Measurements from ENCODE around the gene LY6G5C. TPM values are rescaled to one million over a fixed set of nuclear protein-coding genes. Genes with fewer than 3 reads are reported as not detected.
A peak's percentile ranks its signal among the peaks of the same experiment; 100 is the strongest.

Gene LY6G5C
- total and polyA plus RNA-seq, 2 experiments from 2014 or later: 1.7 to 5.1 TPM

GRCh38 chr6:31661262-31662123, 19.4 kb downstream of the LY6G5C start:
- Histone ChIP-seq H3K9ac (peak overlapping the region; percentile 88), H3K4me1 (ENCODE audit: insufficient read depth) (peaks cover 24% of the 10 kb centered on the region)
- TF ChIP-seq EZH2phosphoT487 (IDR thresholded peaks at IDR 0.05; ENCODE audit: insufficient read depth, low read depth) (no peak), EZH2 (IDR thresholded peaks at IDR 0.05; ENCODE audit: insufficient read depth, poor library complexity, severe bottlenecking) (no peak)

GRCh38 chr6:31660381-31661261, 20.2 kb downstream of the LY6G5C start, which contains the start of gene C6orf47:
C6orf47 (minus strand) TSS chr6:31660778; CDS start chr6:31659947, 831 bp downstream.
- TF ChIP-seq EZH2 (IDR thresholded peaks at IDR 0.05; ENCODE audit: insufficient read depth, poor library complexity, severe bottlenecking) (no peak), EZH2phosphoT487 (IDR thresholded peaks at IDR 0.05; ENCODE audit: insufficient read depth, low read depth) (no peak)
- H3K27me3 ChIP-seq (replicated peaks; ENCODE audit: insufficient read depth): no peaks in the 10 kb centered on the region
- peaks cover 31% of the 10 kb centered on the region for H3F3A ChIP-seq (ENCODE audit: insufficient read depth)
- WGBS, 2 experiments (ENCODE audit: low coverage in 1 of 2, low lambda C conversion rate in 2 of 2, missing lambda C conversion rate in 2 of 2): 1 to 2% methylated on average over 33 to 51 of the region's 52 CpGs
- H3K9ac ChIP-seq: peak within 1 kb of the TSS; percentile 88
- in situ Hi-C loops (cut with MboI): no loop called here
- peak; percentile 91 for DNase-seq
- H3K27ac ChIP-seq: peak within 1 kb of the TSS; percentile 76
- no peaks in the 10 kb centered on the region for H3K36me3 ChIP-seq (ENCODE audit: low read depth)
- no peaks in the 10 kb centered on the region for H3K9me2 ChIP-seq (ENCODE audit: insufficient read depth)
- peak within 1 kb of the TSS; percentile 97 for H3K4me2 ChIP-seq (ENCODE audit: unreplicated experiment)
- H3K79me2 ChIP-seq (ENCODE audit: insufficient read depth): peaks cover 84% of the 10 kb centered on the region
- no peaks in the 10 kb centered on the region for H4K20me1 ChIP-seq (ENCODE audit: insufficient read depth)
- peak within 1 kb of the TSS; percentile 91 for H3K4me3 ChIP-seq
- peaks cover 24% of the 10 kb centered on the region for H3K4me1 ChIP-seq (ENCODE audit: insufficient read depth)
- no peaks in the 10 kb centered on the region for H3K9me3 ChIP-seq (ENCODE audit: low read depth)
- peak within 1 kb of the TSS; percentile 80 for H2AFZ ChIP-seq

More at GRCh38 chr6:31661262-31662123, 19.4 kb downstream of the LY6G5C start:
- H3K9me2 ChIP-seq (ENCODE audit: insufficient read depth): no peaks in the 10 kb centered on the region
- in situ Hi-C loops (cut with MboI): no loop called here
- H2AFZ ChIP-seq: peak overlapping the region; percentile 80
- H3K27ac ChIP-seq: peak overlapping the region; percentile 76
- H3K27me3 ChIP-seq (replicated peaks; ENCODE audit: insufficient read depth): no peaks in the 10 kb centered on the region
- DNase-seq: no peak
- H3K9me3 ChIP-seq (ENCODE audit: low read depth): no peaks in the 10 kb centered on the region
- H3F3A ChIP-seq (ENCODE audit: insufficient read depth): peaks cover 33% of the 10 kb centered on the region
- 84 to 89% methylated on average over 12 of the region's 12 CpGs for WGBS, 2 experiments (ENCODE audit: low coverage in 1 of 2, low lambda C conversion rate in 2 of 2, missing lambda C conversion rate in 2 of 2)
- H3K79me2 ChIP-seq (ENCODE audit: insufficient read depth): peaks cover 82% of the 10 kb centered on the region
- H3K4me3 ChIP-seq: peak overlapping the region; percentile 91
- peak overlapping the region; percentile 97 for H3K4me2 ChIP-seq (ENCODE audit: unreplicated experiment)
- no peaks in the 10 kb centered on the region for H3K36me3 ChIP-seq (ENCODE audit: low read depth)
- H4K20me1 ChIP-seq (ENCODE audit: insufficient read depth): no peaks in the 10 kb centered on the region

- 34 to 40% methylated on average over 13 of the region's 13 CpGs for WGBS, 2 experiments (ENCODE audit: low coverage in 1 of 2, low lambda C conversion rate in 2 of 2, missing lambda C conversion rate in 2 of 2)
- peaks cover 92% of the 10 kb centered on the region for H3K79me2 ChIP-seq (ENCODE audit: insufficient read depth)
- H3K4me3 ChIP-seq: peak overlapping the region; percentile 91
- in situ Hi-C loops (cut with MboI): no loop called here
- peaks cover 24% of the 10 kb centered on the region for H3K4me1 ChIP-seq (ENCODE audit: insufficient read depth)
- no peaks in the 10 kb centered on the region for H3K27me3 ChIP-seq (replicated peaks; ENCODE audit: insufficient read depth)
- peak overlapping the region; percentile 80 for H2AFZ ChIP-seq
- peak; percentile 64 for DNase-seq
- peak overlapping the region; percentile 97 for H3K4me2 ChIP-seq (ENCODE audit: unreplicated experiment)
- H3K27ac ChIP-seq: peak overlapping the region; percentile 76
- no peaks in the 10 kb centered on the region for H4K20me1 ChIP-seq (ENCODE audit: insufficient read depth)
- H3K9ac ChIP-seq: peak overlapping the region; percentile 88
- H3K9me3 ChIP-seq (ENCODE audit: low read depth): no peaks in the 10 kb centered on the region
- no peak for TF ChIP-seq EZH2 (IDR thresholded peaks at IDR 0.05; ENCODE audit: insufficient read depth, poor library complexity, severe bottlenecking)
- no peak for TF ChIP-seq EZH2phosphoT487 (IDR thresholded peaks at IDR 0.05; ENCODE audit: insufficient read depth, low read depth)
- H3K9me2 ChIP-seq (ENCODE audit: insufficient read depth): no peaks in the 10 kb centered on the region
- H3F3A ChIP-seq (ENCODE audit: insufficient read depth): peaks cover 27% of the 10 kb centered on the region
- H3K36me3 ChIP-seq (ENCODE audit: low read depth): no peaks in the 10 kb centered on the region
Observed at GRCh38 chr6:31659649-31660380, 21.1 kb downstream of the LY6G5C start.
